Activated B cell treated with CpG ODN at 0.5 μM for 24 hours (primary cell): ENCODE results near the gene CREB3L4. TPM values are rescaled to one million over a fixed set of nuclear protein-coding genes. Genes with fewer than 3 reads are reported as not detected.
A peak's percentile ranks its signal among the peaks of the same experiment; 100 is the strongest.

Source experiments
- ATAC-seq: fragments of 200-7000 bp; cut with Tn5 transposase; one replicate; pipeline ENCODE4 v1.10.0; 2021; ENCODE audit warnings: low read depth, mild to moderate bottlenecking, moderate library complexity
- CTCF ChIA-PET: fragments of 350-600 bp; sonication (Branson Sonifier 250); formaldehyde crosslinking; loops from one replicate; lab custom pipeline; 2021; ENCODE audit warnings: antibody characterized with exemption; lab: Charles Lee
- POLR2A ChIA-PET: fragments of 350-600 bp; sonication (Branson Sonifier 250); formaldehyde crosslinking; loops from one replicate; lab custom pipeline; 2021; ENCODE audit warnings: antibody characterized with exemption; lab: Charles Lee
- DNase-seq: peaks from one replicate; pipeline ENCODE4 v3.0.0; 2022
- H3K27ac Mint-ChIP-seq: one replicate; pipeline ENCODE4 v1.8.0; 2020; ENCODE audit warnings: mixed read lengths
- H3K27me3 Mint-ChIP-seq: one replicate; pipeline ENCODE4 v1.8.0; 2021; ENCODE audit warnings: mixed read lengths
- H3K36me3 Mint-ChIP-seq: one replicate; pipeline ENCODE4 v1.8.0; 2021; ENCODE audit warnings: low read depth, mixed read lengths
- H3K4me1 Mint-ChIP-seq: one replicate; pipeline ENCODE4 v1.8.0; 2021; ENCODE audit warnings: mixed read lengths
- H3K4me3 Mint-ChIP-seq: one replicate; pipeline ENCODE4 v1.8.0; 2020; ENCODE audit warnings: mild to moderate bottlenecking, mixed read lengths
- H3K9me3 Mint-ChIP-seq: one replicate; pipeline ENCODE4 v1.8.0; 2020; ENCODE audit warnings: mixed read lengths
- intact Hi-C: fragments of 100-400 bp; cut with micrococcal nuclease; formaldehyde crosslinking; loops from one replicate; pipeline ENCODE4 v1.15.1; 2024
- total RNA-seq: library from RNA; stranded (reverse); gene quantifications from 2 replicates; pipeline ENCODE4 v1.2.3, GENCODE V29; 2022
- TF ChIP-seq, protein P1 (sequence below): fragments of 200-600 bp; IDR thresholded peaks from one replicate; pipeline ENCODE4 v1.8.0; 2022; ENCODE audit warnings: antibody characterized with exemption, mild to moderate bottlenecking

The CREB3L4 gene, protein sequence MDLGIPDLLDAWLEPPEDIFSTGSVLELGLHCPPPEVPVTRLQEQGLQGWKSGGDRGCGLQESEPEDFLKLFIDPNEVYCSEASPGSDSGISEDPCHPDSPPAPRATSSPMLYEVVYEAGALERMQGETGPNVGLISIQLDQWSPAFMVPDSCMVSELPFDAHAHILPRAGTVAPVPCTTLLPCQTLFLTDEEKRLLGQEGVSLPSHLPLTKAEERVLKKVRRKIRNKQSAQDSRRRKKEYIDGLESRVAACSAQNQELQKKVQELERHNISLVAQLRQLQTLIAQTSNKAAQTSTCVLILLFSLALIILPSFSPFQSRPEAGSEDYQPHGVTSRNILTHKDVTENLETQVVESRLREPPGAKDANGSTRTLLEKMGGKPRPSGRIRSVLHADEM
- 9.4 and 10.2 TPM in 2 replicates for total RNA-seq

DNA sequence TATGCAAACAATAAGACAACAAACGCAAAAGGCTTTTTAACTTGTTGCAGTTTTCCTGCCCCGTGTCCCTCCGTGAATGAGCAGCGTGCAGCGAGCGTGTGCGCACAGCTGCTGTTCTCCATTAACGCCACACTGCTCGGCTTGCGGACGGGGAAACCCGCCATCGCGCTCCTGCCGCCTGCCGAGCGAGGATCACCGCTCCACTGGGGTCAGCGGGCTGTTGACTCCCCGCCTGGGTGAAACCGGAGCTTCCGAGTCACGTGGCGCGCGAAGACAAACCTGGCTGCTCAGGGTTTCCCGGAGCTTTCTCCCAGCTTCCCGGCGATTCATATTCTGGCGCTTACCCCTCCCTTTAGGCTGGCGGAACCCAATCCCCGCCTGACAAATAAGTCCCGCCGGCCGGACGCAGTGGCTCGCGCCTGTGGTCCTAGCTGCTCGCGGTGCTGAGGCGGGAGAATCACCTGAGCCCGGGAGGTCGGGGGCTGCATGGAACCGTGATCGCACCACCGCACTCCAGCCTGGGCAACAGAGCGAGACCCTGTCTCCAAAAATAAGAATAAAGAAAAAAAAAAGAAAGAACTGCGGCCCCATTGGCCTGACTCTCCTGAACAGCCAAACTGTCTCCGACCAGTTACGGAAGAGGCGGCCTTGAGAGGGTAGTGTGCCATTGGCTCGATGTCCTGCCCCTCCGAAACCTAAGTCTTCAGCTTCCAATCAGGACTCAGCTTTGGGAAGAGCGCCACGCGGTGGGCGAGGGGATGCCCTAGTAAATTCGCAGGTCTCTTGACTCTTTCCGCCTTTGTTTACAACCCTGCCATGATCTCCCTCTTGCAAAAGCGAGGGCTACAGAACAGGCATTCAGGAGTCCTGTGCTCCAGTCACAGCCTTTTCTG, at the start of gene CREB3L4:
Gene CREB3L4, plus strand, starts transcription at position 796 of the 893 bp plus-strand sequence. CDS start 624 bp downstream, outside the sequence.
- Mint-ChIP-seq H3K27ac (peak within 1 kb of the TSS; percentile 97), H3K4me1 (peaks cover 62% of the 10 kb centered on the region), H3K27me3 (no peaks in the 10 kb centered on the region), H3K36me3 (peaks cover 25% of the 10 kb centered on the region), H3K4me3 (peak within 1 kb of the TSS; percentile 96), H3K9me3 (no peaks in the 10 kb centered on the region)
- ChIA-PET CTCF (interaction anchor here (0.6 to 4.1 kb wide), 11 partner anchors 9 to 290 kb away, joined by 3 to 28 read pairs (median 6); partner anchors contain the start of genes CRTC2, DENND4B, JTB and RAB13), POLR2A (interaction anchor here (0.5 to 8.2 kb wide), 26 partner anchors 10 to 1507 kb away, joined by 3 to 230 read pairs (median 7); partner anchors contain the start of genes CHTOP, CRTC2, DENND4B and GATAD2B)
- TF ChIP-seq, protein P1, sequence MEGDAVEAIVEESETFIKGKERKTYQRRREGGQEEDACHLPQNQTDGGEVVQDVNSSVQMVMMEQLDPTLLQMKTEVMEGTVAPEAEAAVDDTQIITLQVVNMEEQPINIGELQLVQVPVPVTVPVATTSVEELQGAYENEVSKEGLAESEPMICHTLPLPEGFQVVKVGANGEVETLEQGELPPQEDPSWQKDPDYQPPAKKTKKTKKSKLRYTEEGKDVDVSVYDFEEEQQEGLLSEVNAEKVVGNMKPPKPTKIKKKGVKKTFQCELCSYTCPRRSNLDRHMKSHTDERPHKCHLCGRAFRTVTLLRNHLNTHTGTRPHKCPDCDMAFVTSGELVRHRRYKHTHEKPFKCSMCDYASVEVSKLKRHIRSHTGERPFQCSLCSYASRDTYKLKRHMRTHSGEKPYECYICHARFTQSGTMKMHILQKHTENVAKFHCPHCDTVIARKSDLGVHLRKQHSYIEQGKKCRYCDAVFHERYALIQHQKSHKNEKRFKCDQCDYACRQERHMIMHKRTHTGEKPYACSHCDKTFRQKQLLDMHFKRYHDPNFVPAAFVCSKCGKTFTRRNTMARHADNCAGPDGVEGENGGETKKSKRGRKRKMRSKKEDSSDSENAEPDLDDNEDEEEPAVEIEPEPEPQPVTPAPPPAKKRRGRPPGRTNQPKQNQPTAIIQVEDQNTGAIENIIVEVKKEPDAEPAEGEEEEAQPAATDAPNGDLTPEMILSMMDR, result no peak
- ATAC-seq (peak; percentile 85), DNase-seq (peak; percentile 72)
- intact Hi-C loops, result loop anchor here (1.0 kb wide), 5 partner anchors 9 to 44 kb away; partner anchors contain the start of genes CRTC2, DENND4B and JTB

DNA sequence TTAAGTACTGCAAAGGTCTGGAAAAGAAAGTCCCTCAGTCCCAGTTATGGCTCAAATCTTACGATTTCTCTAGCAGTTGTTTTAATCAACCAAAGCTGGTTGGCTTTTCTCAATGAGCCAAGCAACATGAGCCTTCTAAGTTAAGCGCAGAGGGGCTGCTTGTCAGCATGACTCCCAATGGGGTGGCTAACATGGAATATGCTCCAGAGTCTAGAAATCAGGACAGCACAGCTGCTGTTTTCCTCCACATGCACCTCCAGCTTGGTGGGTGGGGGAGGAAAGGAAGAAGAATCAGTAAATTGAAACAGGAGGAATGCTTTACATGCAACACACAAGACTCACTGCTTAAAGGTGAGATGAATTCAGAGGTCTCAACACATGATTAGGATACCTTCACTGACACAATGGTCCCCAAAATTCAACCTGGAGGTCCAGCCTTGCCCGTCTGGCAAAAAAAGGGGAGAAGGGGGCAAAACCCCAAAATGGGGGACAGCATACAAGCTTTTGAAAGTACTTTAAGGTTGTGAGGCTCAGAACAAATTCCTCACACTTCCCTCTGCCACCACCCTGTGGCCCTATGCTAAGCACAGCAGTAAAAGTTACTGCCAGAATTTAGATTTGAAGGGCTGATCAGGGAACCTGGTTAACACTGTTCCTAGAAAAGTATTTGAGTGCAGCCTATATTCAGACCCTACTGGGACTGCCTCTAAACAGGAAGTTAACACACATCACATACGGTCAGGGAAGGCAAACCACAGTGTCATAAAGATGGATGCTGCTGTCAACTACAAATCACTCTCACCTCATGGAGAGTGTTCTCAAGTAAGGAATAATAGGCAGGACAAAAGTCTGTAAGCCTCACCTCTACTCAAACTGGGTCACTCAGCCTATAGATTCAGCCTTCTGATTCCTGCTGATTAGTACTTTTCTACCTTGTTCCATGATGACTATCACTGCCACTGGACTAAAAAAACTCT, 47.5 kb upstream of the CREB3L4 start:
- TF ChIP-seq, protein P1, result no peak
- Mint-ChIP-seq H3K27ac (peak overlapping the region; percentile 75), H3K9me3 (no peaks in the 10 kb centered on the region), H3K36me3 (peaks cover 32% of the 10 kb centered on the region), H3K4me1 (peaks cover 61% of the 10 kb centered on the region), H3K27me3 (no peaks in the 10 kb centered on the region), H3K4me3 (peak overlapping the region; percentile 93)
- ATAC-seq (no peak), DNase-seq (no peak)
- POLR2A ChIA-PET, result interaction anchor here (0.6 to 7.6 kb wide), 7 partner anchors 25 to 99 kb away, joined by 3 to 186 read pairs (median 7); partner anchors contain the start of genes DENND4B, RAB13 and RPS27
- CTCF ChIA-PET, result interaction anchor here (0.8 to 1.8 kb wide), 9 partner anchors 25 to 144 kb away, joined by 3 to 8 read pairs (median 3); partner anchors contain the start of genes CREB3L4, DENND4B and RAB13
- intact Hi-C loops, result loop anchor here (5.0 kb wide), 2 partner anchors 38 to 248 kb away; partner anchors contain the start of gene ILF2

DNA sequence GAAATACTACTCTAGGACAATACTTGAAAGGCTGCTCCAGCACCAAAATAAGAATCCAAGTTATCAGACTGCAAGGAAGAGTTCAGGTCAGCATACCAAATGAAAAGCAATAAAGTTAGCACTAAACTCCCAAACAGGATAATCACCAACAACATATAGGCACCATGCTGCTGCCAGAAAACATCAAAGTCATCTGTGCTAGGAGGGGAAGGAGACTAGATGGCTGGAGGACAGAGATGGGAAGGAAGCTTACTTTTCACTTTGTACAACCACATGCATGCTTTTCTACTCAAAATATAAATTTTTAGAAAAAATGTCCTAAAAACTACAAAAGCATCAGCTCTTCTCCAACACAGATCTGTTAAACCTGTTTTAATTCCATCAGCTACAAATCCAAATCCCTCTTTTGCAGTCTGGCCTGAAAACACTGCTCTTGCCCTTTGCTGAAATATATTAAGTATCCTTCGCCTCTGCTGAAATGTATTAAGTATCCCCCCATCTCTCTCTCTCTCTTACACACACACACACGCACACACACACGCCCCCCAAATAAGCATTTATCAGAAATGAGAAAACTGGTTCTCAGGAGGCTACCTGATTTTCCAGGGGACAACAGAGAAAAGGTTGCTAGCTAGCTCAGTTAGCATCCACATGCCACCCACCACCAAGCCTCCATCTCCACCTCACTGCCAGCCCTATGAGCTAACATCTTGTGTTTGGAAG, 46.5 kb upstream of the CREB3L4 start:
- Mint-ChIP-seq H3K9me3 (no peaks in the 10 kb centered on the region), H3K36me3 (peaks cover 23% of the 10 kb centered on the region), H3K4me1 (peaks cover 53% of the 10 kb centered on the region), H3K27me3 (no peaks in the 10 kb centered on the region), H3K27ac (peak overlapping the region; percentile 84), H3K4me3 (peak overlapping the region; percentile 93)
- intact Hi-C loops, result loop anchor here (5.0 kb wide), 2 partner anchors 39 to 249 kb away; partner anchors contain the start of gene ILF2
- no peak for DNase-seq
- no peak for ATAC-seq
- ChIA-PET CTCF (interaction anchor here (0.7 to 1.8 kb wide), 7 partner anchors 24 to 145 kb away, joined by 3 to 6 read pairs (median 4); partner anchors contain the start of genes CREB3L4, DENND4B and RAB13), POLR2A (interaction anchor here (0.5 to 7.6 kb wide), 10 partner anchors 11 to 189 kb away, joined by 3 to 186 read pairs (median 31); partner anchors contain the start of genes CREB3L4, DENND4B, JTB and RAB13)
- TF ChIP-seq, protein P1, result no peak

- ChIA-PET CTCF (interaction anchor here (0.7 to 1.8 kb wide), 7 partner anchors 23 to 146 kb away, joined by 3 to 6 read pairs (median 4); partner anchors contain the start of genes CREB3L4, DENND4B and RAB13), POLR2A (interaction anchor here (0.9 to 7.6 kb wide), 14 partner anchors 12 to 190 kb away, joined by 3 to 186 read pairs (median 12); partner anchors contain the start of genes CREB3L4, CRTC2, DENND4B and JTB)
- ATAC-seq, result no peak
- TF ChIP-seq, protein P1, result no peak
- Mint-ChIP-seq H3K36me3 (peaks cover 22% of the 10 kb centered on the region), H3K4me1 (peaks cover 53% of the 10 kb centered on the region), H3K4me3 (peak overlapping the region; percentile 93), H3K9me3 (no peaks in the 10 kb centered on the region), H3K27ac (peak overlapping the region; percentile 84), H3K27me3 (no peaks in the 10 kb centered on the region)
- no peak for DNase-seq
- intact Hi-C loops, result loop anchor here (2.0 to 5.0 kb wide), 8 partner anchors 15 to 351 kb away; partner anchors contain the start of genes HAX1, ILF2 and JTB
Observed at GRCh38 chr1:153921803-153922075, 46.0 kb upstream of the CREB3L4 start.
